HepG2 (cell line): ENCODE measurements around the gene TEX101. TPM values are rescaled to one million over a fixed set of nuclear protein-coding genes. Genes with fewer than 3 reads are reported as not detected.
A peak's percentile ranks its signal among the peaks of the same experiment; 100 is the strongest.

Experiments used
- CAMTA2 ChIP-seq: sonication (generic); formaldehyde crosslinking; IDR thresholded peaks from 2 replicates; pipeline ENCODE4 v1.4.0; 2020; ENCODE audit warnings: mild to moderate bottlenecking, missing genetic modification reagents, borderline replicate concordance
- CREB3 ChIP-seq: sonication (generic); formaldehyde crosslinking; IDR thresholded peaks from 2 replicates; pipeline ENCODE4 v1.5.0; 2020; ENCODE audit warnings: missing genetic modification reagents
- HES4 ChIP-seq: sonication (generic); formaldehyde crosslinking; IDR thresholded peaks from 2 replicates; pipeline ENCODE4 v1.9.0; 2021; ENCODE audit warnings: mild to moderate bottlenecking, missing genetic modification reagents, borderline replicate concordance
- PRDM10 ChIP-seq: sonication (generic); formaldehyde crosslinking; IDR thresholded peaks from 2 replicates; pipeline ENCODE4 v1.4.0; 2020; ENCODE audit warnings: low read depth, missing genetic modification reagents
- ZKSCAN8 ChIP-seq: IDR thresholded peaks from 2 replicates; pipeline ENCODE4 v1.6.1; 2016; ENCODE audit warnings: borderline replicate concordance, missing genetic modification reagents, missing compliant biosample characterization
- polyA plus RNA-seq, 8 experiments: library from polyadenylated mRNA; depleted of rRNA in 3 of 8; stranded (reverse) in 7 of 8; unstranded in 1 of 8; fragments of >200 nt; fragmentation: Illumina TruSeq in 4 of 8; extraction: Trizol in 4 of 8; gene quantifications; 2 replicates each; pipeline versions ENCODE4 v1.2.1 to v1.2.3, GENCODE V29; 2011 to 2016; ENCODE audit warnings: low read depth in 4 of 8, missing spikeins in 1 of 8, mixed read lengths in 1 of 8; ENCODE audit not compliant: insufficient read depth in 1 of 8
- total RNA-seq, 5 experiments: library from RNA; depleted of rRNA; stranded (reverse); fragments of >200 nt; fragmentation: Illumina TruSeq; extraction: Trizol; gene quantifications; 2 replicates each; pipeline ENCODE4 v1.2.3, GENCODE V29; 2016; ENCODE audit warnings: low read depth in 1 of 5
- TF ChIP-seq, protein P1 (sequence below): sonication (generic); formaldehyde crosslinking; IDR thresholded peaks from 2 replicates; pipeline ENCODE4 v1.4.0; 2020; ENCODE audit warnings: missing genetic modification reagents

Gene TEX101
- total and polyA plus RNA-seq, 2 of the 13 experiments (the other 11 are each of a cell fraction or from before 2014, with no cell fraction given): not detected

DNA sequence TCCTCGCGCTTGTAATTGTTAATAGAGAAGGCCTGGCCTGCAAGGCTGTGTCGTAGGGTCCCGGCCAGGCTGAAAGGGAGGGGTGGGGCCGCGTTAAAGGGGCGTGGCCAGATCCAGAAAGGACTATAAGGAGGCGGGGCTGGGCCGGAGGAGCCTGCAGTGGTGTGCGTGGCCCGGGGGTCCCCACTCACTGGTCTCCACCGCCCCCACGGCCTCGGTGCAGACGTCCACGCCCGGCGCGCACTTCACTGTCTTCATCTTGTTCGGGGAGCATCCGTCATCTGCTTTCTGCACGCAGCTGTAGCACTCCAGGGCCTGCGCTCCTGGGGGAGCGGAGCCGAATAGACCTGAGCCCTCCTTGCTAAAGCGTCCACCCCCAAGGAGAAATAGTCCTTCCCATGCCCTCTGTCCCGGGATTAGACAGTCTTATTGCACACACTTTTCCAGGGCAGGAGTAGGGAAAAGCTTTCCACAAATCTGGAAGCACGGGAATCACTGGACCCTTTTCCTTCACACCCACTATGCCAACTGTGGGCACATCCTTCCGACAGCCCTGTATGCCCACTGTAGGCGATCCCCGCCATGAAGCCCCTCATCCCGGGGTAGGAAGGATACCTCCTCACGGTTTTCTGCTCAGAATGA is 49.6 kb downstream of the TEX101 start (continued):
- TF ChIP-seq CAMTA2 (0 out of 2 replicates have a peak, but pooled peaks have one; percentile 32), ZKSCAN8 (CRISPR knock-in tag) (no peak), PRDM10 (CRISPR knock-in tag) (peak; percentile 48; the same call in 1 of the 2 replicates), HES4 (CRISPR knock-in tag) (peak; percentile 0; the same call in 1 of the 2 replicates), CREB3 (no peak)
- TF ChIP-seq, protein P1, sequence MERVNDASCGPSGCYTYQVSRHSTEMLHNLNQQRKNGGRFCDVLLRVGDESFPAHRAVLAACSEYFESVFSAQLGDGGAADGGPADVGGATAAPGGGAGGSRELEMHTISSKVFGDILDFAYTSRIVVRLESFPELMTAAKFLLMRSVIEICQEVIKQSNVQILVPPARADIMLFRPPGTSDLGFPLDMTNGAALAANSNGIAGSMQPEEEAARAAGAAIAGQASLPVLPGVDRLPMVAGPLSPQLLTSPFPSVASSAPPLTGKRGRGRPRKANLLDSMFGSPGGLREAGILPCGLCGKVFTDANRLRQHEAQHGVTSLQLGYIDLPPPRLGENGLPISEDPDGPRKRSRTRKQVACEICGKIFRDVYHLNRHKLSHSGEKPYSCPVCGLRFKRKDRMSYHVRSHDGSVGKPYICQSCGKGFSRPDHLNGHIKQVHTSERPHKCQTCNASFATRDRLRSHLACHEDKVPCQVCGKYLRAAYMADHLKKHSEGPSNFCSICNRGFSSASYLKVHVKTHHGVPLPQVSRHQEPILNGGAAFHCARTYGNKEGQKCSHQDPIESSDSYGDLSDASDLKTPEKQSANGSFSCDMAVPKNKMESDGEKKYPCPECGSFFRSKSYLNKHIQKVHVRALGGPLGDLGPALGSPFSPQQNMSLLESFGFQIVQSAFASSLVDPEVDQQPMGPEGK (CRISPR knock-in tag): 0 out of 2 replicates have a peak, but pooled peaks have one; percentile 15
